NT2/D1 (cell line): Measurements from ENCODE around the gene IL2RA.

Experiments used
- DNase-seq: peaks from one replicate; pipeline ENCODE4 v3.0.0-alpha.2; 2011; ENCODE audit warnings: low read depth, low spot score
- H3K27me3 ChIP-seq: 2 replicates; pipeline ENCODE4 v1.6.0; 2011; ENCODE audit warnings: mild to moderate bottlenecking; ENCODE audit not compliant: insufficient read length, insufficient read depth
- H3K36me3 ChIP-seq: 2 replicates; pipeline ENCODE4 v1.6.1; 2011; ENCODE audit warnings: mild to moderate bottlenecking, low read length, mixed read lengths; ENCODE audit not compliant: insufficient read depth, insufficient read length
- H3K4me1 ChIP-seq: 2 replicates; pipeline ENCODE4 v1.5.1; 2011; ENCODE audit not compliant: insufficient read depth, insufficient read length
- H3K4me3 ChIP-seq: 2 replicates; pipeline ENCODE4 v1.5.1; 2011; ENCODE audit warnings: low read depth; ENCODE audit not compliant: insufficient read length
- H3K9ac ChIP-seq: 2 replicates; pipeline ENCODE4 v1.6.0; 2011; ENCODE audit warnings: low read depth; ENCODE audit not compliant: insufficient read length
- H3K9me3 ChIP-seq: 2 replicates; pipeline ENCODE4 v1.5.1; 2011; ENCODE audit warnings: mild to moderate bottlenecking, low read length; ENCODE audit not compliant: insufficient read depth
- SUZ12 ChIP-seq: IDR thresholded peaks from 2 replicates; pipeline ENCODE4 v1.6.1; 2011; ENCODE audit not compliant: insufficient read length, insufficient read depth; ENCODE audit errors: extremely low read depth
- YY1 ChIP-seq: IDR thresholded peaks from 2 replicates; pipeline ENCODE4 v1.6.1; 2011; ENCODE audit not compliant: insufficient read length, insufficient read depth
- ZNF274 ChIP-seq: IDR thresholded peaks from 2 replicates; pipeline ENCODE4 v1.6.1; 2011; ENCODE audit warnings: mild to moderate bottlenecking, low read depth, low read length

Gene IL2RA

GRCh38 chr10:6002809-6003510 is 59.2 kb downstream of the IL2RA start:
- DNase-seq: no peak
- H3K9ac ChIP-seq: no peak overlapping the region
- no peak for TF ChIP-seq YY1
- no peak for TF ChIP-seq ZNF274
- no peak for TF ChIP-seq SUZ12
- H3K36me3 ChIP-seq: no peaks in the 10 kb centered on the region
- no peaks in the 10 kb centered on the region for H3K27me3 ChIP-seq
- peaks cover 13% of the 10 kb centered on the region; the same call in 1 of the 2 replicates for H3K9me3 ChIP-seq
- no peaks in the 10 kb centered on the region for H3K4me1 ChIP-seq
- H3K4me3 ChIP-seq: no peak overlapping the region

- H3K36me3 ChIP-seq: no peaks in the 10 kb centered on the region
- no peak overlapping the region for H3K9ac ChIP-seq
- H3K4me1 ChIP-seq: no peaks in the 10 kb centered on the region
- no peaks in the 10 kb centered on the region for H3K9me3 ChIP-seq
- no peak for TF ChIP-seq YY1
- TF ChIP-seq ZNF274: no peak
- no peak for TF ChIP-seq SUZ12
- H3K27me3 ChIP-seq: no peaks in the 10 kb centered on the region
- no peak overlapping the region for H3K4me3 ChIP-seq
- DNase-seq: no peak
These were observed 62.6 kb downstream of the IL2RA start for GRCh38 chr10:5999440-6000165.

- DNase-seq: no peak
- Histone ChIP-seq H3K4me3 (no peak overlapping the region), H3K27me3 (no peaks in the 10 kb centered on the region), H3K9ac (no peak overlapping the region), H3K4me1 (no peaks in the 10 kb centered on the region), H3K9me3 (peaks cover 7% of the 10 kb centered on the region), H3K36me3 (no peaks in the 10 kb centered on the region)
- TF ChIP-seq YY1: no peak
These were observed 65.5 kb downstream of the IL2RA start for GRCh38 chr10:5996696-5997095.

DNA sequence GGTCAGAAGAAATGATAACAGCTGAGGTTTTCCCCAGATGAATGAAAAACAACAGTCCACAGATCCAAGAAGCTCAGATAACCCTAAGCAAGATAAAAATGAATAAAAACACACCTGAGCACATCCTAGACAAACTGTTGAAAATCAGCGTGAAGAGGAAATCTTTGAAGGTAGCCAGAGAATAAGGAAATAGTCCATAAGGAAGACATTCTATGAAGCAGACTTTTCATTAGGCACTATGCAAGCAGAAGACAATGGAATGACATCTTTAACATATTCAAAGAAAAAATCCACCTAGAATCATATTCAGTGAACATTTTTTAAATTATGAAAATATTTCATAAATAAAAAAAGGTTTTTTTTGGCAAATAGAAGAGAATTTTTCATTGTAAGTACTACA is 69.8 kb downstream of the IL2RA start:
- Histone ChIP-seq H3K27me3 (no peaks in the 10 kb centered on the region), H3K4me1 (no peaks in the 10 kb centered on the region), H3K9me3 (peaks cover 11% of the 10 kb centered on the region), H3K4me3 (no peak overlapping the region), H3K9ac (no peak overlapping the region), H3K36me3 (no peaks in the 10 kb centered on the region)
- no peak for DNase-seq
- TF ChIP-seq SUZ12 (no peak), ZNF274 (no peak), YY1 (no peak)

GRCh38 chr10:5991708-5992107 is 70.5 kb downstream of the IL2RA start:
- H3K27me3 ChIP-seq: no peaks in the 10 kb centered on the region
- peaks cover 11% of the 10 kb centered on the region for H3K9me3 ChIP-seq
- DNase-seq: no peak
- no peak overlapping the region for H3K9ac ChIP-seq
- no peaks in the 10 kb centered on the region for H3K4me1 ChIP-seq
- H3K4me3 ChIP-seq: no peak overlapping the region
- TF ChIP-seq SUZ12: no peak
- TF ChIP-seq YY1: no peak
- no peak for TF ChIP-seq ZNF274
- H3K36me3 ChIP-seq: no peaks in the 10 kb centered on the region

GRCh38 chr10:5989756-5990155 is 72.4 kb downstream of the IL2RA start:
- Histone ChIP-seq H3K4me1 (no peaks in the 10 kb centered on the region), H3K9me3 (peaks cover 11% of the 10 kb centered on the region), H3K36me3 (no peaks in the 10 kb centered on the region), H3K4me3 (no peak overlapping the region), H3K9ac (no peak overlapping the region), H3K27me3 (no peaks in the 10 kb centered on the region)
- TF ChIP-seq ZNF274: no peak
- no peak for TF ChIP-seq YY1
- no peak for TF ChIP-seq SUZ12
- DNase-seq: no peak

GRCh38 chr10:5988336-5988920 is 73.7 kb downstream of the IL2RA start:
- H3K27me3 ChIP-seq: no peaks in the 10 kb centered on the region
- TF ChIP-seq YY1: no peak
- no peak for TF ChIP-seq SUZ12
- TF ChIP-seq ZNF274: no peak
- no peak overlapping the region for H3K9ac ChIP-seq
- peaks cover 11% of the 10 kb centered on the region for H3K9me3 ChIP-seq
- H3K36me3 ChIP-seq: no peaks in the 10 kb centered on the region
- H3K4me1 ChIP-seq: no peaks in the 10 kb centered on the region
- no peak overlapping the region for H3K4me3 ChIP-seq
- no peak for DNase-seq
